PC-9 (cell line): ENCODE measurements around the gene NTM. TPM values are rescaled to one million over a fixed set of nuclear protein-coding genes. Genes with fewer than 3 reads are reported as not detected.

Experiments used
- BruUV-seq: library from RNA; stranded (reverse); fragments of 400-500 nt; replicated peaks from 2 replicates; lab custom pipeline; 2021; lab: Mats Ljungman, UMichigan
- CTCF ChIA-PET: fragments of 300-600 bp; sonication (Branson Sonifier 250); formaldehyde crosslinking; loops from one replicate; lab custom pipeline; 2022; ENCODE audit warnings: antibody characterized with exemption; lab: Charles Lee
- POLR2A ChIA-PET: fragments of 300-600 bp; sonication (Branson Sonifier 250); formaldehyde crosslinking; loops from one replicate; lab custom pipeline; 2022; ENCODE audit warnings: antibody characterized with exemption; ENCODE audit not compliant: unreplicated experiment; lab: Charles Lee
- DNase-seq, 2 experiments: peaks; one replicate each; pipeline versions ENCODE4 v3.0.0 to v3.0.0-alpha.2; 2015 to 2022; ENCODE audit warnings: mixed read lengths in 1 of 2
- H2AFZ ChIP-seq: fragments of 200-600 bp; sonication (generic); 2 replicates; pipeline ENCODE4 v1.8.1; 2017; ENCODE audit warnings: antibody characterized with exemption
- H3F3A ChIP-seq: fragments of 200-600 bp; sonication (generic); 2 replicates; pipeline ENCODE4 v1.8.1; 2017; ENCODE audit warnings: antibody characterized with exemption, mild to moderate bottlenecking, low read depth; ENCODE audit not compliant: insufficient read depth
- H3K27ac ChIP-seq: fragments of 200-600 bp; sonication (generic); 2 replicates; pipeline ENCODE4 v1.6.1; 2016; ENCODE audit warnings: mixed run types
- H3K27me3 ChIP-seq: fragments of 200-600 bp; sonication (generic); 2 replicates; pipeline ENCODE4 v1.6.1; 2016; ENCODE audit warnings: low read depth, mixed run types; ENCODE audit not compliant: insufficient read depth
- H3K36me3 ChIP-seq: fragments of 200-600 bp; sonication (generic); 2 replicates; pipeline ENCODE4 v1.6.1; 2016; ENCODE audit warnings: low read depth, mixed run types
- H3K4me1 ChIP-seq: fragments of 200-600 bp; sonication (generic); replicated peaks from 2 replicates; pipeline ENCODE4 v1.6.1; 2016; ENCODE audit warnings: mixed run types; ENCODE audit not compliant: insufficient read depth
- H3K4me2 ChIP-seq: fragments of 200-600 bp; sonication (generic); 2 replicates; pipeline ENCODE4 v1.6.1; 2017; ENCODE audit warnings: mixed run types
- H3K4me3 ChIP-seq: fragments of 200-600 bp; sonication (generic); 2 replicates; pipeline ENCODE4 v1.6.1; 2016; ENCODE audit warnings: mixed run types
- H3K79me2 ChIP-seq: fragments of 200-600 bp; sonication (generic); 2 replicates; pipeline ENCODE4 v1.6.1; 2017; ENCODE audit warnings: low read depth, mixed run types
- H3K9me2 ChIP-seq: fragments of 200-600 bp; sonication (generic); 2 replicates; pipeline ENCODE4 v1.8.1; 2017; ENCODE audit warnings: mild to moderate bottlenecking; ENCODE audit not compliant: insufficient read depth
- H3K9me3 ChIP-seq: fragments of 200-600 bp; sonication (generic); 2 replicates; pipeline ENCODE4 v1.8.1; 2016; ENCODE audit warnings: low read depth; ENCODE audit not compliant: insufficient read depth
- H4K20me1 ChIP-seq: fragments of 200-600 bp; sonication (generic); 2 replicates; pipeline ENCODE4 v1.8.1; 2017; ENCODE audit not compliant: insufficient read depth
- CTCF ChIP-seq: fragments of 200-600 bp; sonication (generic); conservative IDR thresholded peaks from 2 replicates; pipeline ENCODE4 v1.6.1; 2017; ENCODE audit warnings: mixed run types, antibody characterized with exemption, mild to moderate bottlenecking, moderate library complexity
- EZH2 ChIP-seq: fragments of 200-600 bp; sonication (generic); IDR thresholded peaks from 2 replicates; pipeline ENCODE4 v1.8.0; 2017; ENCODE audit warnings: antibody characterized with exemption, low read depth
- intact Hi-C: fragments of 100-400 bp; cut with micrococcal nuclease; formaldehyde crosslinking; loops from one replicate; pipeline ENCODE4 v1.10.0; 2022; ENCODE audit not compliant: unreplicated experiment
- total RNA-seq: library from RNA; stranded (reverse); gene quantifications from 2 replicates; pipeline ENCODE4 v1.2.3, GENCODE V29; 2021

NTM gene
- total RNA-seq, 1 experiment from 2014 or later: not detected

DNA sequence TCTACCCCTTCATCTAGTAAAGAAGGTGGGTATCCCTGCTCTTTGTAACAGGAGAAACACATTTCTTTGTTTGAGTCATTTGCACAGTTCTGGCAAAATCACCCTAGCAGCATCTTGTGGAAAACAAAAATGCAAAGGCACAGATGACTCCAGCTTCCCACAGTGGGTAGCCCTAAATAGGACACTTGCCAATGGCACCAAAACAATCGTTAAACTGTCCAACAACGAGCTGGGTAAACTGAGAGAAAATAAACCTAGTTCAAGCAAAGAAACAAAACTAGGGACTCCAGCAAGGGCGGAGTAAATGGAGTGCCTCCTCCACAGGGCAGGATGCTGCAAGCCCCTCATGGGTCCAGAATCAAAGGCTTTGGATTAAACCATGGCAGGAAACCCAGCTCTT, 239.5 kb downstream of the NTM start:
- H3K4me2 ChIP-seq: no peak overlapping the region
- no peak overlapping the region for H2AFZ ChIP-seq
- no peaks in the 10 kb centered on the region for H4K20me1 ChIP-seq
- no peaks in the 10 kb centered on the region for H3K4me1 ChIP-seq
- no peaks in the 10 kb centered on the region for H3K9me2 ChIP-seq
- TF ChIP-seq CTCF: no peak
- no peak for TF ChIP-seq EZH2
- ChIA-PET CTCF (no interaction called here), POLR2A (no interaction called here)
- DNase-seq: no peak
- intact Hi-C loops: no loop called here
- no peaks in the 10 kb centered on the region for H3K9me3 ChIP-seq
- peaks cover 59% of the 10 kb centered on the region for H3K27me3 ChIP-seq
- no peaks in the 10 kb centered on the region for H3F3A ChIP-seq
- no TSS peak for BruUV-seq
- H3K36me3 ChIP-seq: no peaks in the 10 kb centered on the region
- H3K79me2 ChIP-seq: no peaks in the 10 kb centered on the region
- no peak overlapping the region for H3K4me3 ChIP-seq
- no peak overlapping the region for H3K27ac ChIP-seq

- POLR2A ChIA-PET: no interaction called here
- H3K27me3 ChIP-seq: peaks cover 65% of the 10 kb centered on the region
- no peaks in the 10 kb centered on the region for H3K79me2 ChIP-seq
- DNase-seq: peak in 1 of 2 experiments; percentile 10
- H3K27ac ChIP-seq: no peak overlapping the region
- no peaks in the 10 kb centered on the region for H4K20me1 ChIP-seq
- H3K36me3 ChIP-seq: no peaks in the 10 kb centered on the region
- no peak overlapping the region for H3K4me3 ChIP-seq
- intact Hi-C loops: no loop called here
- BruUV-seq: no TSS peak
- no peak overlapping the region for H2AFZ ChIP-seq
- H3K4me2 ChIP-seq: no peak overlapping the region
- TF ChIP-seq CTCF (no peak), EZH2 (no peak)
- H3F3A ChIP-seq: no peaks in the 10 kb centered on the region
- H3K9me3 ChIP-seq: no peaks in the 10 kb centered on the region
- H3K4me1 ChIP-seq: no peaks in the 10 kb centered on the region
- CTCF ChIA-PET: no interaction called here
- no peaks in the 10 kb centered on the region for H3K9me2 ChIP-seq
These were observed 240.9 kb downstream of the NTM start for GRCh38 chr11:131611322-131611721.

DNA sequence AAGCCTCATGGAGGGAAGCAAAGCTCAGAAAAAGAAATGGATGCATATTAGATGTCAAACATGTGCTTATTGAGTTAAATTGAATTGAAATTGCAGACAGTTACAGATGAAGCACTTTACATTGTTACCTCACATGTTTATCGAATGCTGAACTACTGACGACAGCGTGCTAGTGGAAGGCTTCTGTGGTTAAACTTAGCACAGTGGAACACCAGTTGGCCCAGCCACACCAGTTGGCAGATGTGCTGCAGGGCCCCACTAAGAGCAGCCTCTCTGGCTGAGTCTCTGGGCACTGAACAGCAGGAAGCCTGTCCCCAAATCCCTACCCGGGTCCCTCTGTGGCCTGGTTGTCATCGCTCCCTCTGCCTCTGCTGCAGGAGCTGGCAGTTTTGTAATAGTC, 242.1 kb downstream of the NTM start:
- H3K9me2 ChIP-seq: no peaks in the 10 kb centered on the region
- H3F3A ChIP-seq: no peaks in the 10 kb centered on the region
- H3K4me3 ChIP-seq: no peak overlapping the region
- ChIA-PET POLR2A (no interaction called here), CTCF (no interaction called here)
- H3K79me2 ChIP-seq: no peaks in the 10 kb centered on the region
- H3K27ac ChIP-seq: no peak overlapping the region
- intact Hi-C loops: no loop called here
- H3K9me3 ChIP-seq: no peaks in the 10 kb centered on the region
- H3K4me2 ChIP-seq: no peak overlapping the region
- peak in 1 of 2 experiments; percentile 17 for DNase-seq
- peaks cover 77% of the 10 kb centered on the region for H3K27me3 ChIP-seq
- TF ChIP-seq CTCF (no peak), EZH2 (no peak)
- no peaks in the 10 kb centered on the region for H3K36me3 ChIP-seq
- no TSS peak for BruUV-seq
- H4K20me1 ChIP-seq: no peaks in the 10 kb centered on the region
- H3K4me1 ChIP-seq: no peaks in the 10 kb centered on the region
- H2AFZ ChIP-seq: no peak overlapping the region
